HG03575 (cell line): ENCODE data around the gene GABRB3.
"Not testable (repeated sequence)": the region's sequence is repeated elsewhere in the genome, so short reads cannot be mapped to it uniquely, and the experiment has no call there.

ENCODE experiments used
- ATAC-seq: cut with Tn5 transposase; IDR thresholded peaks from one replicate; pipeline ENCODE4 v1.9.1; 2021; ENCODE audit not compliant: unreplicated experiment, insufficient number of reproducible peaks, low FRiP score; ENCODE audit errors: extremely low read depth

GABRB3 gene

GRCh38 chr15:26739791-26740190, 33.1 kb downstream of the GABRB3 start:
- ATAC-seq: no peak

GRCh38 chr15:26738996-26739395, 33.9 kb downstream of the GABRB3 start:
- ATAC-seq: no peak

DNA sequence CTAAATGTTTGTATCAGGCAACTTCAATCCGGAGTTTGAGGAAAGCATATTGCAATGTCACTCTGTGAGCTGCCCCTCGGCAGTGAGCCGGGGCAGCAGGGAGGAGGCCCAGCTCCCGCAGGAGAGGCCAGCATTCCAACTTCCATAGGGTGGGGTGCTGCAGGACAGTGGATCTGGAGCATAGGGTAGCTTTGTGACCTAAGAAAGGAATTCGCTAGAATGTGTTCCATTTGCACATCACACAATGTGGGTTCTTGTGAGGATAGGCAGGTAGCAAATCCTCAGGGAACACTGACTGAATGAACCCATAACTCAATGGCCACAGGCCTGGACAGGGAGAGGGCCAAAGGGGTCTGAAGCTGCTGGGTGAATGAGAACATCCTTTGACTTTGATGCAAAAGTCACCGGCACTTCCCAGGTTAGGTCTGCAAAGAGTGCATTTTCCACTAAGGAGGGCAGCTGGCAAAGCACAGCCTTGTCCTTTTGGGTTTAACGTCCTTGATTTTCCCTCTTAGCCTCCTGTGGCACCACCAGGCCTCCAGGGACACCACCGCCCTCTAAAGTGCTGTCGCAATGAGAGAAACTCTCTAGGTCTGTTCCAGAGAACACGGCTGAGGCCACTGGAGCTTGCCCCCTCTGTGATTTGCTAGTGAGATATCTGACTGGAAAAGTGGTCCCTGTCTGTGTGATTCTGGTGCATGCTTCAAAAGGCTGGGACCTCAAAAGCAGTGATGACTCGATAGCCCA, 36.2 kb downstream of the GABRB3 start:
- no peak for ATAC-seq

DNA sequence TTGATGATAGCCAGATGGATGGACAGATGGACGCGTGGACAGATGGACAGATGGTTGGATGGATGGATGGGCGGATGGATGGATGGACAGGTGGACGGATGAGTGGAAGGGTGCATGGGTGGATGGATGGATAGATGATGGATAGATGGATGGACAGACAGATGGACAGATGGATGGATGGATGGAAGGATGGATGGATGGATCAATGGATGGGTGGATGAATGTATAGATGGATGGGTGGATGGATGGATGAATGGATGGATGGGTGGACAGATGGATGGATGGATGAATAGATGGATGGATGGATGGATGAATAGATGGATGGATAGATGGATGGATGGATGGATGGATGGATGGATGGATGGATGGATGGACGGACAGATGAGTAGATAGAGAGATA, 40.9 kb downstream of the GABRB3 start:
- no peak for ATAC-seq

- no peak for ATAC-seq
Observed at GRCh38 chr15:26729581-26729980, 43.3 kb downstream of the GABRB3 start.

- ATAC-seq: no peak
Observed at GRCh38 chr15:26729030-26729429, 43.8 kb downstream of the GABRB3 start.

DNA sequence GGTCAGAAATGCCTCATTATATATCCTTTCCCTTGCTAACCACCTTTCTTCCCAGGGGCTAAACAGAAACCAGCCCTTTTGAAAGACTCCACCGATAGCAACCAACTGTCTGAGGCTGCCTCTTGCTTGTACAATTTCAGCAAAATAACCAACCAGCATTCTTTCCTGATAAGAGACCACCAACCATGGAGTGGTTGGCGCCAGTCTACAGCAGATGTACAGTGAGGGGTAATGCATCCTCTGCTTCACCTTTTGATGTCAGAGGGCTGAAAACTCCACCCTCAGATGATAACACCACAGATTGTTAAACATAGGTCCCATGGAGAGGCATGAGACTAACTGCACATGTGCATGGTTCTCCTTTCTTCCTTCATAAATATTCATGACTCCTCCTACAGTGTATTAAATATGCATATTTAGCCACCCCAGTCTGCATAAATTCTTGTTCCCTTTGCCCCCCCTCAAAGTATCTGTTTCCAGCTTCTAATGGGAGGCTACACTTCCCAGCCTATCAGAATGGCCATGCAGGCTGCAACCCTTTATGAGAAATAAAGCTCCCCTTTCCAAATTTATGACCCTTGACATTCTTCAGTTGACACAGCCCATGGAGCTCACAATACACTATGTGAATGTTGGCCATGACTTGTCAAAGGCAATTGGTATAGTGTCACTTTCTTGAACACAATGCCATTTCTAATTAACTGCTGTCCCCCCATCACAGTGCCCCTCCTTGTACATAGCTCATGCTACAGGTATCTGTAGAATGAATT, 48.3 kb downstream of the GABRB3 start:
- no peak for ATAC-seq

DNA sequence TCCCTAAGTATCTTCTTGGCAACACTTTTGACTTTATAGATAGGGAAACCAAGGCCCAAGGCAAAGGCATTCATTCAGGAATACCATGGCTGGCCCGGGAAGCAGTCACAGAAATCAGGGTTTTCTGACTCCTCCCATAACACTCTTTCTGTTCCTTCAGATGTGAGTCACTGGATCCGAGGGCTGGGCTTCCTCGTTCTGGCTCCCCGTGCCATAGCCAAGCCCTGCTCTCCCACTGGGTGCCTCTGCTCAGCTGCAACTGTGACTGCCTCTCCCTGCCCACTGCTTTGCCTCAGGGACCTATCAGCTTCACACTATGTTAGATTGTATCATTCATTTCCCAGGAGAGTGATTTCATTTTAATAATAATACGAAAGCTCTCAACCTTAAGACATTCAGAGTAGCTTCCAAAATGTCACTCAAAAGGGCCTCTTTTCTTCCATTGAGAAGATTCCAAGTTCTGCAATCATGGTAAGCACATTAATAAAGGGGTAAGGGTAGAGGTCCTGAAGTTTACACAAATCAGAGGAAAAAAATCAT, 50.2 kb downstream of the GABRB3 start:
- no peak for ATAC-seq

DNA sequence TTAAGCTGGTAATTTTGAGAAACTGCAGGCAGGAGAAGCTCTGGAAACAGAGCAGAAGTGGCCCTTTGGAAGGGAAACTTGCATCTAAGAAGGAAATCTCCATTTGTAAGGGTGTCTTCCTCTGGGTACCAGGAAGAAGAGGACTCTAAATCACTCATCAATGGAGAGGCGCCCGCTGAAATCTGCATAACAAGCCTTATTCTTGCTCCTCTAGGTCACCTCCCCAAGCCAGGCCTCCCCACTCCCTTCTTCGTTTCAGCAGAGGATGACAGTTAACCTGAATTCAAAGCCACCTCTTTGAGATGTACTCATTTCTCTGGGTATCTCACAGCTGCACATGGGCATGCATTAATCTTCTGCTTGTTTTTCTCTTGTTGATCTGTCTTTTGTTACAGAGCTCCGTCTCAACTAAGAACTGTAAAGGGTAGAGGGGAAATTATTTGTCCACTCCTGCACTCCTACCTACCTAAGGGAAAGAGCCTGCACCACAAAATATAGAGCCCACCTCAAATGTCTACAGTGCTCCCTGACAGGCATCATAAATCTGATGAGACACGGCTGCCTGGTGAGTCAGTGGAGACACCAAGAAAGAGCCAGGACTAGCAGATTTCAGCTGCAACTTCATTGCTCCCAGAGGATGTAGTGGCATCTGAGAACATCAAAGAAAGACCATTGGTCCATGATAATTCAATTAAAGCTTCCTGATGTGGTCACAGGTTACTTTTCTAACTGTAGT, 51.5 kb downstream of the GABRB3 start:
- ATAC-seq: no peak

- ATAC-seq: no peak
Observed at GRCh38 chr15:26720546-26720945, 52.3 kb downstream of the GABRB3 start.

GRCh38 chr15:26719866-26720265, 53.0 kb downstream of the GABRB3 start:
- not testable (repeated sequence) for ATAC-seq

- no peak for ATAC-seq
Observed at GRCh38 chr15:26716069-26716468, 56.8 kb downstream of the GABRB3 start.

DNA sequence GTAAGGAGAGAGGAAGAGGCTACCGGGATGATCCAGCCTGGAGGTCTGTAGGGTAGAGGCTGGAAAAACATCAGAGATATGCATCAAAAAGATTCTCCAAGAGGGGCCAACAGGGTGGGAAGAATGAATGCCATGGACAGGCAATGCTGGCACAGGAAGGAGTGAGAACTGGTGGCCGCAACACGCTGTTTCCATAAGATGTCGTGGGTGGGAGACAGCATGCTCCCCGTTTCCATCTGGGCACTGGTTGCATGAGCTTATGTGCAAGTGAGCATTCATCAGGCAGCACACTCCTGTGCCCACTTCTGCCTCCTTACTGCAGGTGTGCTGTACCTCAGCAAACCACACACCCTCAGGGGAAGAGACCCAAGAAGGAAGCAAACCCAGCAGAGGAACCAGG, 59.4 kb downstream of the GABRB3 start:
- ATAC-seq: no peak

DNA sequence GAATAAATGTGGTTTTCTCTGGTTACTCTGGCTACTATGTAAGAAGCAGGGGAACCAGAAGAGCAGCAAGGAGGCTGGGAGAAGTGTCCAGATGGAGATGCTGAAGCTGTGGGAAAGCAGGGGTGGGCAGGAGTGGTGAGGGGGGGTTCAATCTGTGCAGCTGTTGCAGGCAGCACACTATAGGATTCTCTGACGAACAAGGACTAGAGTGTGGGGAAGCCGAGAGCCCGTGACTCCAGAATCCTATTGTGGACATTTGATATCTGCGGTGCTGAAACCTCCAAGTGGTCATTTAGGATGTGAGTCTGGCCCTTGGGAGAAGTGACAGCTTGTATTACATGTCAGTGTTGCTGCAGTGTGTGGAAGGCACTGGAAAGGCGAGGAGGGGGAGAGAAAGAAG, 60.5 kb downstream of the GABRB3 start:
- ATAC-seq: no peak

- no peak for ATAC-seq
Observed at GRCh38 chr15:26711445-26711844, 61.4 kb downstream of the GABRB3 start.

GRCh38 chr15:26702381-26702780, 70.5 kb downstream of the GABRB3 start:
- no peak for ATAC-seq

GRCh38 chr15:26698555-26698954, 74.3 kb downstream of the GABRB3 start:
- ATAC-seq: no peak

DNA sequence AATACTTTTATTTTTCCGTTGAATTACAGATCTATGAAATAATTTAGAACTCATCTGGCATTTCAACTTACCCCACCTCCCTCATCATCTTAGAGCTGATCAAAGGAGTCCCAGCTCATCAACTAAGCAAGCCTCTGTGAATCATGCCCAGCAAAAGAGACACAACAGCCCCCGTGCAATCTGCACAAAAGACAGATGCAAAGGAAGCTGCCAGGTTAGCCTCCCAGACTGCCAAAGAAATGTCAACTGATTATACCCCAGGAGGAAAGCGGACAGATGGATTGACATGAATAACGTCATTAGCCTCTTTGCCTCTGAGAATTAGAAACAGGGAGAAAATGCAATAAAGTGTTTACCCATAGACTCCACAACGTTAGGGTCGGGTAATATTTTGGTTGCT, 75.0 kb downstream of the GABRB3 start:
- ATAC-seq: no peak

DNA sequence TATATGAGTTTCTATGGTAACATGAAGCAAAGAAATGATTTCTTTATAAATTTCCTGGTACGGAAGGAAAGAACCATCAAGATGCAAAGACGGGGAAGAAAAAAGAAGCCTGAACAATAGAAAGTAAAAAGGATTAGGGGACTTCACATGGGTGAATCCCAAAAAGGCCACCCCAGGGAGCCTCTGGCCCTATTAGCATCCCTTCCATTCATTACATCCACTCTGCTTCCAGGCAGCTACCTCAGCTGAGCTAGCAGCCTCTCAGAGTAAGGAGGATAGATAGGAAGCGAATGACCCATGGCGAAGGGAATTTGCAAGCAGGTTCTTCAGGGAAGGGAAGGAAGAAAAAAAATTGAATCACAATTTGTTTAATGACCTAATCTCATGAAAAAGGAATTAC, 81.6 kb downstream of the GABRB3 start:
- ATAC-seq: no peak

GRCh38 chr15:26690778-26691177, 82.1 kb downstream of the GABRB3 start:
- no peak for ATAC-seq
